Measurements from ENCODE around the gene SH3BP4.

DNA sequence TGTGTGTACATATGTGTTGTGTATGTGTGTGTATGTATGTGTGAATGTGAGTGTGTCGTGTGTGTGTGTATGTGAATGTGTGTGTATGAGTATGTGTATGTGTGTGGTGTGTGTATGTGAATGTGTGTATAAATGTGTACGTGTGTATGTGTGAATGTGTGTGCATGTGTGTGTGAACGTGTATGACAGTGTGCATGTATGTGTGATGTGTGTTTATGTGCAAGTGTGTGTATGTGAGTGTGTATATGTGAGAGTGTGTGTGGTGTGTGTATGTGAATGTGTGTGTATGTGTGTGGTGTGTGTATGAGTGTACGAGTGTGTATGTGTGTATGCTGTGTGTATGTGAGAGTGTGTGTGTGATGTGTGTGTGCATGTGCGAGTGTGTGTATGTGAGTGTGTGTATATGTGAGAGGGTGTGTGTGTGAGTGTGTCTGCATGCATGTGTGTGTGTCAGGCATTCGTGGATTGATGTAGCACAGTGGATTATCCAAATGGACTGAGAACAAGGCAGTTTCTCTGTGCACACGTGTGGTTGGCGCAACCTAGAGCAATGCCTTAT, 127.2 kb downstream of the SH3BP4 start:
- TF ChIP-seq POLR2A (IDR thresholded peaks at IDR 0.05; ENCODE audit: low read length), result no peak
- TF ChIP-seq GATA1 (IDR thresholded peaks at IDR 0.05; ENCODE audit: low read depth, low read length), result no peak

All from erythroblast (primary cell).